A549 treated with Hydrocortisone at 1 μM for 4 hours (cell line): ENCODE data around the gene LMNB1. TPM values are rescaled to one million over a fixed set of nuclear protein-coding genes. Genes with fewer than 3 reads are reported as not detected.

Source experiments
- total RNA-seq: library from RNA; stranded (reverse); fragments of 200-300 nt; extraction: Qiagen RNA extraction; gene quantifications from 5 replicates; pipeline ENCODE4 v1.2.3, GENCODE V29; 2022

Gene LMNB1
- total RNA-seq = 53.1 to 84.0 TPM (median 58.2 TPM) in 5 replicates

GRCh38 chr5:126776499-126777256 lies at the start of gene LMNB1:
Gene LMNB1 (plus strand): TSS chr5:126777136. CDS start chr5:126777509, 373 bp downstream.

Other genes starting within 250 kb of the LMNB1 start
- 70.1 to 76.7 TPM (median 72.0 TPM) in 5 replicates for gene ALDH7A1, start 181.9 kb upstream of the LMNB1 start, total RNA-seq
- gene PHAX, start 176.2 kb upstream of the LMNB1 start, total RNA-seq = 45.8 to 70.0 TPM (median 46.9 TPM) in 5 replicates